Non-pigmented ciliary epithelial cell (primary cell): ENCODE data around the gene IRF9.
"Not testable (repeated sequence)": the region's sequence is repeated elsewhere in the genome, so short reads cannot be mapped to it uniquely, and the experiment has no call there.

Source experiments
- DNase-seq: peaks from one replicate; pipeline ENCODE4 v3.0.0-alpha.2; 2010; ENCODE audit warnings: low read depth

The IRF9 gene

GRCh38 chr14:24195186-24196070 lies 34.4 kb downstream of the IRF9 start, which contains the start of gene TM9SF1:
TM9SF1 (minus strand) TSS chr14:24195441; CDS start chr14:24195019, 422 bp downstream.
- peak; percentile 47 for DNase-seq

GRCh38 chr14:24196071-24197055 lies 35.3 kb downstream of the IRF9 start:
- DNase-seq: no peak

- no peak for DNase-seq
Observed at GRCh38 chr14:24197056-24197450, 36.0 kb downstream of the IRF9 start.

GRCh38 chr14:24198814-24199524 lies 37.9 kb downstream of the IRF9 start:
- DNase-seq: no peak

GRCh38 chr14:24202538-24202937 lies 41.5 kb downstream of the IRF9 start:
- not testable (repeated sequence) for DNase-seq

GRCh38 chr14:24203249-24203886 lies 42.3 kb downstream of the IRF9 start:
- DNase-seq: not testable (repeated sequence)

- no peak for DNase-seq
Observed at GRCh38 chr14:24204163-24205146, 43.4 kb downstream of the IRF9 start.

- DNase-seq: no peak
Observed at GRCh38 chr14:24206260-24207103, 45.4 kb downstream of the IRF9 start.

- no peak for DNase-seq
Observed at GRCh38 chr14:24207104-24207551, 46.1 kb downstream of the IRF9 start.

GRCh38 chr14:24207625-24208024 lies 46.6 kb downstream of the IRF9 start:
- DNase-seq: no peak

GRCh38 chr14:24211311-24211710 lies 50.2 kb downstream of the IRF9 start:
- no peak for DNase-seq

GRCh38 chr14:24212924-24213865 lies 52.1 kb downstream of the IRF9 start, which contains the start of gene CHMP4A:
CHMP4A (minus strand) TSS chr14:24213488; CDS start chr14:24213439, 49 bp downstream.
- peak; percentile 96 for DNase-seq

- DNase-seq: no peak
Observed at GRCh38 chr14:24213866-24214662, 53.0 kb downstream of the IRF9 start.

GRCh38 chr14:24215495-24216344 lies 54.7 kb downstream of the IRF9 start, which contains the start of gene MDP1:
MDP1 (minus strand) TSS chr14:24216066; CDS start chr14:24215955, 111 bp downstream.
- peak; percentile 50 for DNase-seq
